GM12874 (cell line): ENCODE measurements around the gene ZNF728.

ENCODE experiments used
- TF ChIP-seq, protein P1 (sequence below): IDR thresholded peaks from 2 replicates; pipeline ENCODE4 v1.5.1; 2011; ENCODE audit warnings: low read depth, mild to moderate bottlenecking, control low read depth, low read length, moderate library complexity; ENCODE audit not compliant: insufficient read depth

ZNF728 gene

DNA sequence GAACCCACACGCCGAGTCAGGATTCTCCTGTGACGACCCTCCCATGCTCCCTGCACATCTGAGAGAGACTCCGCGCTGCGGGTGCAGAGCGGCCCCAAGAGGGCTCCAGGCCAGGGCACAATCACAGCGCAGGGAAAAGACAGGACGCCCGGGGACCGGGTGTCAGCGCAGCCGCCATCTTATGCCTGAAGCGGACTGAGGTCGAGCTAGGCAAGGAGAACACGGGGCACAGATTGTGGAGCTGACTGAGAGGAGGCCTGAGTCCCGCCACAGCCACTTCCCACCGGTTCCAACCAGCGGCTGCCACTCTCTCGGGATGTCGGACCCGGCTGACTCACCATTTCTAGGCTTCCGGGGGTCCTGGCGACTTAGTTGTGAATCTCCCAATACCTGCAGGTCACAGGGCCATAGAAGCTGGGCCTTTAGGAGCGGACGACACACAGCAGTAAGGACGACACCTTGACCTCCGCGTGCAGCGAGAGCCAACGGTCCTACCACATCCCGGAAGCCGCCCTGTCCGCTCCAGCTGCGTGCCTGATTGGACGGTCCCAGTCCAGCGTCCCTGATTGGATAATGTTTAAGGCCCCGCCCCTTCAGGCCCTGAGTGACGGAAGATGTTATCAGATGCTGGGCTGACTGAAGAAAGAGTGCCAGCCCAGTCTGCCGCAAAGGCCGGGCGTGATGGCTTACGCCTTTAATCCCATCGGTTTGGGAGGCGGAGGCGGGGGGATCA is at the start of gene ZNF728:
Gene ZNF728 (minus strand): TSS at position 487 of the 733 bp plus-strand sequence. CDS start 146 bp downstream, at position 341.
- TF ChIP-seq, protein P1, sequence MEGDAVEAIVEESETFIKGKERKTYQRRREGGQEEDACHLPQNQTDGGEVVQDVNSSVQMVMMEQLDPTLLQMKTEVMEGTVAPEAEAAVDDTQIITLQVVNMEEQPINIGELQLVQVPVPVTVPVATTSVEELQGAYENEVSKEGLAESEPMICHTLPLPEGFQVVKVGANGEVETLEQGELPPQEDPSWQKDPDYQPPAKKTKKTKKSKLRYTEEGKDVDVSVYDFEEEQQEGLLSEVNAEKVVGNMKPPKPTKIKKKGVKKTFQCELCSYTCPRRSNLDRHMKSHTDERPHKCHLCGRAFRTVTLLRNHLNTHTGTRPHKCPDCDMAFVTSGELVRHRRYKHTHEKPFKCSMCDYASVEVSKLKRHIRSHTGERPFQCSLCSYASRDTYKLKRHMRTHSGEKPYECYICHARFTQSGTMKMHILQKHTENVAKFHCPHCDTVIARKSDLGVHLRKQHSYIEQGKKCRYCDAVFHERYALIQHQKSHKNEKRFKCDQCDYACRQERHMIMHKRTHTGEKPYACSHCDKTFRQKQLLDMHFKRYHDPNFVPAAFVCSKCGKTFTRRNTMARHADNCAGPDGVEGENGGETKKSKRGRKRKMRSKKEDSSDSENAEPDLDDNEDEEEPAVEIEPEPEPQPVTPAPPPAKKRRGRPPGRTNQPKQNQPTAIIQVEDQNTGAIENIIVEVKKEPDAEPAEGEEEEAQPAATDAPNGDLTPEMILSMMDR: no peak

DNA sequence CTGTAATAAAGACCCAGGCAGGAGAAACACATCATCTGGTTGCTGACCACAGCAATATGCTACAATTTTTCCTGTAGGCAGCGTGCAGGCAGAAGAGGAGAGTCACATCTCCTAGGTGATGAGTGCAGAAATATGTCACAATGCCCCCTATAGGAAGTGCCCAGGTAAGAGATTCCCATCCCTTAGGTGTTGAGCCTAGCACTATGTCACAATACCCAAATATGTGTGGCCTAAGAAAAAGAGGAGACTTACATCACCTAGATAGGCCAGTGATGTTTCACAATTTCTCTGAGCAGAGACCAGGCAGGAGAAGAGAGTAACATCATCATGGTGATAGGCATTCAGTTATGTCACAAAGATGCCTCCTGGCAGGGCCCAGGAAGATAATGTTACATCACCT is 49.4 kb upstream of the ZNF728 start:
- TF ChIP-seq, protein P1: no peak

DNA sequence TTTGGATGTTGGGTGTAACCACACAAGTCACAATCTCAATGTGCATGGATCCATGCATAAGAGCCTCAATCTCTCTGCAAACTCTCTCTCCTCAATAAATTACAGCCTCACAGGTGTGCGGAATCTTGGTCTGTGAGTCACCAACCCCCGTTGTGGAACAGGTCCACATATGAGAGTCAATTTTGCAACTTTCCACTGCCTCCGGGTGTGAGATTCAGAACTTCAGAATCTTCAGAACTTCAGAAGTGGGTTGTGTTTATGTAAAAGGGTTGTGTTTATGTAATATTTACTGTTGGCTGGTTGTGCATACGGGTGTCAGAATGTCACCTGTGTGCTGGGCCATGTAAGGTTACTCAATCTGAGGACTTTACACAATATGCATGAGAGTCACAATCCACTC is 46.3 kb upstream of the ZNF728 start:
- TF ChIP-seq, protein P1: no peak

DNA sequence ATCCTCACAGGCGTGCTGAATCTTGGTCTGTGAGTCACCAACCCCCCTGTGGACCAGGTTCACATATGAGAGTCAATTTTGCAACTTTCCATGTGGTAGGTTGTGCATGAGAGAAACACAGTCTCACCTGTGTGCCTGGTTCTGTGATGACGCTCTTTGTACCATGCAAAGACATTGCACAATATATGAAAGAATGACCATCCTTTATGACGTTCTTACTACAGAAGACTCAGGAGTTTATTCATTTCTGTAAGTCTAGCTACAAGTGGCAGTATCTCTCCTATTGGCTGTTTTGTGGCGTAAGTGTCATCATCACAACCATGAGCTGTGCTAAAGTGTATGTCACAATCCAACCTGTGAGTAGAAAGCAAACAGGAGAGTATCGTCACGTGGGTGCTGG is 43.8 kb upstream of the ZNF728 start:
- TF ChIP-seq, protein P1: no peak

DNA sequence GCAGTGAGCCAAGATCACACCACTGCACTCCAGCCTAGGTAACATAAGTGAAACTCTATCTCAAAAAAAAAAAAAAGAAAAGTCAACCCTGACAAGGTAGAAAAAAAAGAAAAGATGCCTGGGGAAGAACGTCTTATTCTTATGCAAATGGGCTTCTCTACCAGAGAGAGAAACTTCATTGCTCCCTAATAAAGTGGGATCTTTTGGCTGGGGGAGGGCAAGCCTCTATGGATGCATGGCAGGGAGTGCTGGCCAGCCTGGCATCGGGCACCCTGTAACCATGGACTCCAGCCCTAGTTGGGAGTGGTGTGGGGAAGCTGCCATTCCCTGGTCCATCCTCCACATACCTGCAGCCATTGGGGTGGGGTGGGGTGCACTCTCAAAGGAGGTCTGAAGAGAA is 30.7 kb upstream of the ZNF728 start:
- TF ChIP-seq, protein P1: no peak

DNA sequence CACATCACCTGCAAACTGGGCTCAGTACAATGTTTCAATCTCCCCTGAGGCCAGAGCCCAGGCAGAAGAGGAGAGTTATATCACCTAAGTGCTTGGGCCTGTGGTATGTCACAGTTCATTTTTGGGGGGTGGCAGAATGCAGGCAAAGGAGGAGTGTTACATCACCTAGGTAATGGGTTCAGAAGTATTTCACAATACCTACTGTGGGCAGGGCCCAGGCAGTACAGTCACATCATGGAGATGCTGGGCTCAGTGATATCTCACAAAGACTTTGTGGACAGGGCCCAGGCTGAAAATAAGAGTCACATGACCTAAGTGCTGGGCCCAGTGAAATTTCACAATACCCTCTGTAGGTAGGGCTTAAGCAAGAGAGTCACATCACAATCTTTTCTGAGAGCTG is 12.7 kb upstream of the ZNF728 start:
- TF ChIP-seq, protein P1: no peak

DNA sequence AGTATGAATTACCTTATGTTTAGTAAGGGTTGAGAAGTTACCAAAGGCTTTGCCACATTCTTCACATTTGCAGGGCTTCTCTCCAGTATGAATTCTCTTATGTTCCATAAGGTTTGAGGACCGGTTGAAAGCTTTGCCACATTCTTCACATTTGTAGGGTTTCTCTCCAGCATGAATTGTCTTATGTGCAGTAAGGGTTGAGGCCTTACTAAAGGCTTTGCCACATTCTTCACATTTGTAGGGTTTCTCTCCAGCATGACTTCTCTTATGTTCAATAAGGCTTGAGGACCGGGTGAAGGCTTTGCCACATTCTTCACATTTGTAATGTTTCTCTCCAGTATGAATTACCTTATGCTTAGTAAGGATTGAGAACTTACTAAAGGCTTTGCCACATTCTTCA is 26.7 kb downstream of the ZNF728 start:
- TF ChIP-seq, protein P1: no peak
